A673 (cell line): Measurements from ENCODE around the gene SMURF1.

ENCODE experiments used
- EZH2 ChIP-seq: fragments of 200-600 bp; sonication (generic); IDR thresholded peaks from 2 replicates; pipeline ENCODE4 v1.6.1; 2017; ENCODE audit warnings: borderline replicate concordance, low read depth, mild to moderate bottlenecking, mixed read lengths, antibody characterized with exemption, low read length; ENCODE audit not compliant: poor library complexity, severe bottlenecking
- TF ChIP-seq, protein P1 (sequence below): fragments of 300-800, 200-600 bp; sonication (generic); conservative IDR thresholded peaks from 2 replicates; pipeline ENCODE4 v1.5.1; 2017; ENCODE audit warnings: low read depth, mild to moderate bottlenecking, antibody characterized with exemption, low read length, moderate library complexity, mixed read lengths

DNA sequence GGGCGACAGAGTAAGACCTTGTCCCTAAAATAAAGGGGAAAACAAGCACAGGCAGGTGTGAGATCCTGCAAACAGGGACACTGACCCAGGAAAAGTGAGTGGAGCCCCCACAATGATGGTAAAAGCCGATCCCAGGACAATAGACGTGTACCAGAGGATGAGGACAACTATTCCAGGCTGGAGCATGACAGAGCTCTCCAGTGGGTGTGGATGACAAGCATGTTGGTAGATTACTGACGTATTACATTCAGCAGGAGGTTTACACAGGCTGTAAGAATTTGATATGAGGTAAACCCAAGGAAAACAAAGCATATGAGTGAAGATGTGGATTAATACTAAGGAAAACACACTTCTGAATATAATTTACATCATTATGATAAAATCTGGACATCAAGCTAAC is 27.8 kb upstream of the SMURF1 start:
- TF ChIP-seq EZH2: no peak
- TF ChIP-seq, protein P1, sequence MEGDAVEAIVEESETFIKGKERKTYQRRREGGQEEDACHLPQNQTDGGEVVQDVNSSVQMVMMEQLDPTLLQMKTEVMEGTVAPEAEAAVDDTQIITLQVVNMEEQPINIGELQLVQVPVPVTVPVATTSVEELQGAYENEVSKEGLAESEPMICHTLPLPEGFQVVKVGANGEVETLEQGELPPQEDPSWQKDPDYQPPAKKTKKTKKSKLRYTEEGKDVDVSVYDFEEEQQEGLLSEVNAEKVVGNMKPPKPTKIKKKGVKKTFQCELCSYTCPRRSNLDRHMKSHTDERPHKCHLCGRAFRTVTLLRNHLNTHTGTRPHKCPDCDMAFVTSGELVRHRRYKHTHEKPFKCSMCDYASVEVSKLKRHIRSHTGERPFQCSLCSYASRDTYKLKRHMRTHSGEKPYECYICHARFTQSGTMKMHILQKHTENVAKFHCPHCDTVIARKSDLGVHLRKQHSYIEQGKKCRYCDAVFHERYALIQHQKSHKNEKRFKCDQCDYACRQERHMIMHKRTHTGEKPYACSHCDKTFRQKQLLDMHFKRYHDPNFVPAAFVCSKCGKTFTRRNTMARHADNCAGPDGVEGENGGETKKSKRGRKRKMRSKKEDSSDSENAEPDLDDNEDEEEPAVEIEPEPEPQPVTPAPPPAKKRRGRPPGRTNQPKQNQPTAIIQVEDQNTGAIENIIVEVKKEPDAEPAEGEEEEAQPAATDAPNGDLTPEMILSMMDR: no peak
